ENCODE results near the gene SELENOS.
"Not testable (repeated sequence)": the region's sequence is repeated elsewhere in the genome, so short reads cannot be mapped to it uniquely, and the experiment has no call there.

SELENOS gene

DNA sequence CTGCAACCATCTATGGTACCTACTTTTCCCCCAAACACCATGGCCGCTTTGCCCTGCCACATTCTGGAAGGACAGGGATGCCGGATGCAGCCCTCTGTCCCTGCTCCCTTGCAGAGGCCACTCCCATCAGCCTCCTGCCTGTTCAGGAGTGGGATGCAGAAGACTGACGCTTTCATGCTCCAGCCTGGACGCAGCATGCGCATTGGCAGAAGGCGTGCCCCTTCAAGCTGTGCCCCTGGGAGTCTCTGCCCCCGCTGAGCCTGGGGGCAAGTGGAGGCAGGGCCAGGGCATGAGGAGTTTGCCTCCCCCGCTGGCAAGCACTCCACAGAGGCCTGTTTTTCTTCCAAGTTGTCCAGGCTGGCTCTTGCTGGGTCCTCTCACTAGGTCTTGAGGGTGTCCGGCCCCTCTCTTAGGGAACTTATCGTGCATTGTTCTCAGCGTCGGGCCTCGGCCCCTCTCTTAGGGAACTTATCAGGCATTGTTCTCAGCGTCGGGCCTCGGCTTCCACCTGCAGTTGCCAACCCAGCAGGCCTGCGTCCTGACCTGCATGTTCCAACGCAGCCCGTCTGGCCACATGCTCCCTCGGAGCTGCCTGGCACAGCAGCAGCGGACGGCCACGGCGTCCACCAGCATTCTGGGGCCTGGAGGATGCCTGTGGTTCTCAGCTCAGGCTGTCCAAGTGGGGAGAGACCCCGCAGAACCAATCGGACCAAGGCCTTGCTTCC is 32.3 kb upstream of the SELENOS start:
- DNase-seq (ENCODE audit: low read depth in 3 of 3): no peak

GRCh38 chr15:101308604-101309435 is 31.5 kb upstream of the SELENOS start:
- no peak for DNase-seq (ENCODE audit: low read depth in 3 of 3)

DNA sequence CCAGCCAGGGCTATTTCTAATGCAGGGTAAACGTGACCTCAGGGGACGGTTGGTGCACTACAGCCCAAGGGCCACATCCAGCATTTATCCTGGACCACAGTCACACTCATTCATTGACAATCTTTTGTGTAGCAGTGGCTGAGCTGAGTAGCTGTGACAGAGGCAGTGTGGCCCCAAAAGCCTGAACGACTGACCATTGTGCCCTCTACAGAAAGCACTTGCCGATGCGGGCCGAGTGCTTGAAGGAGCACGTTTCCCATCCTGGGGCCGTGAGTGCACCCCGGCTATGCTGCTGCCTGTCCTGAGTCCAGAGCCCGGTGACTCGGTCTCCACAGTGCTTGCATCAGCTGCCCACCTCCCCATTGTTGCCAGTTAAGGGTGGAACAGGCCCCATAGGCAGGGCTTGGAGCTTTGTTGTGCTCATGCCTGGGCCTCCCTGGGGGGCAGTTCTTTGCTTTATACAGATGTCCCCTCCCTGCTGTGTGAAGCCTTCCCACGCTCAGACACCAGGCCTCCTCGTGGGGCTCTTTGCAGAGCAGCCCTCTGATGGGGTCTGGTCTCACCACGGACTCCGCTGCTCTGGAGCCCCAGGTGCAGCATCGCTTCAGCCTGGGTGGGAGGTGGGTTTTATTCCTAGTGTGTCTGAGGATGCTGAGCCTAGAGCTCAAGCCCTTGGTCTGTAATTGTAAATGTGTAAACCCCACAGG is 30.8 kb upstream of the SELENOS start:
- DNase-seq (ENCODE audit: low read depth in 3 of 3): no peak

GRCh38 chr15:101307048-101307896 is 30.0 kb upstream of the SELENOS start:
- no peak for DNase-seq (ENCODE audit: low read depth in 3 of 3)

- no peak for DNase-seq (ENCODE audit: low read depth in 3 of 3)
These were observed 29.2 kb upstream of the SELENOS start for GRCh38 chr15:101306341-101307047.

- DNase-seq (ENCODE audit: low read depth in 3 of 3): no peak
These were observed 28.6 kb upstream of the SELENOS start for GRCh38 chr15:101305820-101306255.

DNA sequence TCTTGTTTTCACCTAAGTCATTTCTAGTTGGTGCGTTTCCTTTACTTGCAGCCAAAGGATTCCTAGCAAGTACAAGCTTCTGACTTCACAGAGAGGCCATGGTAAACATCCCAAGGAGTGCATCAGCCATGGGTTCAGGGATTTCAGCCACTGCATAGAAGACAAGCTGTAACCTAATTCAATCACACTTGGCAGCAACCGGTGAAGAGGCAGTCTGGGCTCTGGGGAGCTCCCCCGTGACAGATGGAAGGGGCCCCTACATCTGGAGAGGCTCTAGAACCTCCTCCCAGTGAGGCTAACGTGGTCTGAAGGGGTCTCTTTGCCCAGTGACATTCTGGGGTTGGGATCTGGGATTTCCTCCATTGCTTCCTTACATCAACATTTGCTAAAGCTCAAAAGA is 26.1 kb upstream of the SELENOS start:
- no peak for DNase-seq (ENCODE audit: low read depth in 3 of 3)

- DNase-seq (ENCODE audit: low read depth in 3 of 3): no peak
These were observed 19.4 kb upstream of the SELENOS start for GRCh38 chr15:101296418-101297405.

GRCh38 chr15:101295607-101296161 is 18.4 kb upstream of the SELENOS start:
- DNase-seq (ENCODE audit: low read depth in 3 of 3): no peak

GRCh38 chr15:101294731-101295606 is 17.7 kb upstream of the SELENOS start, which contains the start of gene SNRPA1:
SNRPA1 (minus strand) TSS chr15:101295248; CDS start chr15:101295178, 70 bp downstream.
- peak; percentile 95 to 98 (median 98) for DNase-seq (ENCODE audit: low read depth in 3 of 3)

GRCh38 chr15:101293122-101293521 is 15.8 kb upstream of the SELENOS start:
- no peak for DNase-seq (ENCODE audit: low read depth in 3 of 3)

DNA sequence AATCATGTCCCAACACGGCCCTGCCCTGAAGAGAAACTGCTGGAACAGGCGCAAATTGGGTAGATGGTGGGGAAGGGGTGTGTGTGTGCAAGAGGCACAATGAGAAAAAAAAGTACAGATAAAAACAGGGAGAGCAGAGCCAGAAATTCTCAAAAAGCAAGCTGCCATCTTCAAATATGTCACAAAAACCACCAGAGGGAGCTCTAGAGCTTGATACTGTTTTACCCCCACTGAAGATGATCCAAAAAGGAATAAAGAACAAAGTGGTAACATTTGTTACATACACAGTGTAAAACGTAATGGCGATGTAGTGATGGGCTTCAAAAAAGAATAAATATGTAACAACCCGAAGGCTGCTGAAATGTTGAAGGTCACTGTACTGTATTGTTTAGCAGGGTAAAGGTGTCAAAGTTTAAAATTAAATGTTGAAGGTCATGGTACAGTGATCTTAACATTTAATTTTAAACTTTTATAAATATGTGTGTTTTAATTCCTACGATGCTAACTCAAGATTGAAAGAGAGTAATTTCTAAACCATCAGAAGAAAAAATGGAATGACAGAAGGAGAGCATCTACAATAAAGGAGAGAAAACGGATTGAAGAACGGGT is 11.7 kb upstream of the SELENOS start:
- DNase-seq (ENCODE audit: low read depth in 3 of 3): no peak

GRCh38 chr15:101287342-101287741 is 10.1 kb upstream of the SELENOS start:
- not testable (repeated sequence) for DNase-seq (ENCODE audit: low read depth in 3 of 3)

- DNase-seq (ENCODE audit: low read depth in 3 of 3): no peak
These were observed 9.3 kb upstream of the SELENOS start for GRCh38 chr15:101286471-101287114.

GRCh38 chr15:101283931-101284330 is 6.6 kb upstream of the SELENOS start:
- no peak for DNase-seq (ENCODE audit: low read depth in 3 of 3)

DNA sequence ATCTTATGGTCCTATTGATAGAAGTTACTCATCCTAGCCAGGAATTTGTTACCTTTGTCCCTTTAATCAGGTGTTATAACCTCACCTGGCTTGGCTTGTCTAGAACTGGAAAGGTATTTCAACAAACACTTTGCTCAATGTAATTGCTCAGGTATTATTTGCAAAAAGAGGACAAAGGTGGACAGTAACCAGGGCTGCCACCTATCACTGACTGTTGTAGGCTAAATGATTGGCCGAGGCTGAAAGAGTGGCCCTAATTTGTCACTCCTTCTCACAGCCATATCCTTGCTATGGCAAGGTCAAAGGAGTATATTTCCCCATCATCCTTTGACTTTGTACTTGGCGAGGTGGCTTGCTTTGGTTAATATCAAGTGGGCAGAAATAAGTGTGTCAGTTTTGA is 2.7 kb upstream of the SELENOS start:
- DNase-seq (ENCODE audit: low read depth in 3 of 3): no peak

- DNase-seq (ENCODE audit: low read depth in 3 of 3): no peak
These were observed 769 bp upstream of the SELENOS start for GRCh38 chr15:101277943-101278564.
